GM12801 (cell line): ENCODE results near the gene GFM2.

Experiments
- TF ChIP-seq, protein P1 (sequence below): IDR thresholded peaks from one replicate; pipeline ENCODE4 v1.5.1; 2011; ENCODE audit warnings: control low read depth; ENCODE audit not compliant: insufficient read length; ENCODE audit errors: extremely low read depth

GFM2 gene

DNA sequence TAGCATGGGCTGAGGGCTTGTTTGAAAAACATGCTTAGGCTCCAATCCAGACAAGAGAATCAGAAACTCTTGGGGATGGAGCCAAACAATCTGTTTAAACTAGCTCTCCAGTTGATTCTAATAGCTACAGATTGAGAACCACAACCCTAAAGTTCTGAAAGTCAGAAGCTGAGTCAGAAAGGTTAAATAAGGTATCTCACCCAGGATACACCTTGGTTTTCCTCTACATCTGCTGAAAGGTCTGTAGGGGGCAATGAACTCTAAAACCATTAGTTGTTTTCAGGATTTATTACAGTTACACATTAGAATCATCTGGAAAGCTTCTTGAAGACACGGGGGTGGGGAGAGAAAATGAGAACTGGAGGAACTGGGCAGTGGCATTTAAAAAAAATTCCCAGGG lies 5.7 kb downstream of the GFM2 start:
- TF ChIP-seq, protein P1, sequence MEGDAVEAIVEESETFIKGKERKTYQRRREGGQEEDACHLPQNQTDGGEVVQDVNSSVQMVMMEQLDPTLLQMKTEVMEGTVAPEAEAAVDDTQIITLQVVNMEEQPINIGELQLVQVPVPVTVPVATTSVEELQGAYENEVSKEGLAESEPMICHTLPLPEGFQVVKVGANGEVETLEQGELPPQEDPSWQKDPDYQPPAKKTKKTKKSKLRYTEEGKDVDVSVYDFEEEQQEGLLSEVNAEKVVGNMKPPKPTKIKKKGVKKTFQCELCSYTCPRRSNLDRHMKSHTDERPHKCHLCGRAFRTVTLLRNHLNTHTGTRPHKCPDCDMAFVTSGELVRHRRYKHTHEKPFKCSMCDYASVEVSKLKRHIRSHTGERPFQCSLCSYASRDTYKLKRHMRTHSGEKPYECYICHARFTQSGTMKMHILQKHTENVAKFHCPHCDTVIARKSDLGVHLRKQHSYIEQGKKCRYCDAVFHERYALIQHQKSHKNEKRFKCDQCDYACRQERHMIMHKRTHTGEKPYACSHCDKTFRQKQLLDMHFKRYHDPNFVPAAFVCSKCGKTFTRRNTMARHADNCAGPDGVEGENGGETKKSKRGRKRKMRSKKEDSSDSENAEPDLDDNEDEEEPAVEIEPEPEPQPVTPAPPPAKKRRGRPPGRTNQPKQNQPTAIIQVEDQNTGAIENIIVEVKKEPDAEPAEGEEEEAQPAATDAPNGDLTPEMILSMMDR: no peak

DNA sequence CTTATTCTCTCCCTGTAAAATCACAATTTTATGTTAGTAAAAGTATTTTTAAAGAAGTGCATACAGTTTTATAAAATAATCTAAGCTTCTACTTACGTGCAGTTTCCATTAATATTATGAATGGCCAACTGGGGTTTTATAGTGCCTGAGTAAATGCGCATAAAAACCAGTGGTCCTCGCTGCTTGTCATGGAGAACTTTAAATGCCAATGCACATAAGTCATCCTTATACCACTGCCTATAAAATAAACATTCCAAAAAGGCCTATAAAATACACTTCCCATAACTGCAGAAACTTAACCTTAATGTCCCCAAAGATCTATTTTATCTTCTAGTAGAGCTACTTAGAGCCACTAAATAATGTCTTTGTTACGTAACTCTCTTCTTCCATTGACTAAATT lies 28.5 kb downstream of the GFM2 start:
- TF ChIP-seq, protein P1: no peak

DNA sequence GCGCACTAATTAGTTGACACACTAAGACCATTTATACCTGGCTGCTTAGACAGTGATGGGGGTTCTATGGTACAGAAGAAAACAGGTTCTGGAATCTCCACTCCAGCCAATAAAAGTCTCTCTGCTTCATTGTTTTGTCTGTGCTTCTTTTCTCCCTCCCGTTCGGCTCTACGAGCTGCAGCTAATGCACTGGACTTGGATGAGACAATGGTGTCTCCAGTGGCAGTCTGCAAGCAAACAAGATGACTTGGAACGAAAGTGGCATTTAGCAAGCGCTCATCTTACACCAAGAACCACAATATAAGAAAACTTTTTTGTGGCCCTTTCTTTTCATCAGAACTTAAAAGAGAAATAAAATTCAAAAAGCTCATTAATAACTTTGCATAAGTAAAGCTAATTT lies 30.2 kb downstream of the GFM2 start:
- TF ChIP-seq, protein P1: no peak

DNA sequence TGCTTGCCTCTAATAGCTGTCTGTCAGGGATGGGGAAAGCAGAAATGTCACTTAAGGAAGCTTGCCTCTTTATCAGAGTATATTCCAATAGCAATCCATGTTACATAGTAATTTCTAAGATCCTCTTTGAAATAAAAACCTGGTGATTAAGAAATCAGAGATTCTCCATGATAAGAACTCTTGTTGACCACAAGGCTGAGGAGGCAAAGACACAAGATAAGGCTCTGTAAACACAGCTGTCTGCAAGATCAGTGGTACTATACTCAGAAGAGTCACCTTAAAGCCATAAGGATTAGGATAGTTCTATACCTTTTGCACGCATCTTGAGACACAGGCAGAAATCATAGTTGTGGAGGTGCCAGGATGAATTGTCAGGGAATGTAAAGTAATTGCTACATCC lies 41.6 kb downstream of the GFM2 start:
- TF ChIP-seq, protein P1: no peak

DNA sequence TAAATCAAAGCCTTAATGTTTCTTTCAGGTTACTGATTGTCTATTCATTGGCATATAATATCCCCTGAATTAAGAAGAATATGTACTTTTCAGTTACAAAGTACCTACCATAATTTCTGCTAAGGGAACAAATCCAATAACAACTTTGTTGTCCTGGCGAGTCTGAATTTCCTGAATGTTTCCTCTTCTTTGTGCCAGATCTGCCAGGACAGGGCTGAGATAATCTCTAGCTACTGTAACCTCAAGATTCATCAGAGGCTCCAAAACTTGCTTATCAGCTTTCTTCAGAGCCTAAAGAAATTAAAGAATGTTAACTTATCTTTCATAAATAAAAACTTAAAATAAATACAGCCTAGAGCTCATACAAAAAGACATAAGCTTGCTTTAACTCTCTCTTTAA lies 44.6 kb downstream of the GFM2 start:
- TF ChIP-seq, protein P1: no peak

DNA sequence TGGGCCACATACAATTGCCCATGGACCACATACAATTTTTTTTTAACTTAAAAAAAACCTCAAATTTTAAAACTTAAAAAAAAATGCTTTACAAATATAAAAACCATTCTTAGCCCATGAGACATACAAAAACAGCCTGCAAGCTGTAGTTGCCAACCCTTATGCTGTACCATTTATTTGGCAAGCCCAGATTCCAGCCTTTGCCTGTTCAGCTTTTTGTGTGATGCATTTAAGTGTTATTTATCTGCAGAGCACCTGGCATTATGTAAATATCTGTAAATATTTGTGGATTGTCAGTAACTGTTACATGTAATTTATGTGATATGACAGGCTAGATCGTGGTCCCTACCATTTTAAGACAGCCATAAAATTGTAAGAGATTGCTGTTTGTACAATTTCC lies 49.3 kb downstream of the GFM2 start:
- TF ChIP-seq, protein P1: no peak

DNA sequence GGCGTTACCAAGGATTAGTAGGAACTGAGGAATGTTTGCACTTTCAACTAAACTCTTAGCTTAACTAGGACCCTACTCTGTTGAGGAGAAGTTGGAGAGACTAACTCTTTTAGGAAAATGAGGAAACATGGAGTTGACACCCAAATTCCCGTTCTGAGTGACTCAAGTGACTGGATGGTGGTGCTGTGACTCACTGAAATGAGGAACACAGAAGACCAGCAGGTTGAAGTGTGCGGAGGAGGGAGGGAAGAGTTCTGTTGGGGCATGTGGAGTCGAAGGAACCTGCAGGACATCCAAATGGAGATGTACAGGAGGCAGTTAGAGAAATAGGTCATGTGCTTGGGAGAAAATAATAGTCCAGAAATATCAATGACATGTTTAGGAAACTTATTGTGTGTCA lies 73.7 kb downstream of the GFM2 start:
- TF ChIP-seq, protein P1: no peak
